GM18858 (cell line): ENCODE measurements around the gene SLC25A53.
A peak's percentile ranks its signal among the peaks of the same experiment; 100 is the strongest.

Source experiments
- ATAC-seq: cut with Tn5 transposase; IDR thresholded peaks from one replicate; pipeline ENCODE4 v1.9.1; 2021; ENCODE audit not compliant: unreplicated experiment

Gene SLC25A53

GRCh38 chrX:104156630-104157529 is at the start of gene SLC25A53:
Gene SLC25A53, minus strand, starts transcription at chrX:104157009. Its CDS starts 51,752 bp downstream, at chrX:104105257.
- peak; percentile 90 for ATAC-seq

- no peak for ATAC-seq
Observed at GRCh38 chrX:104205548-104205947, 48.7 kb upstream of the SLC25A53 start.

GRCh38 chrX:104195489-104196084 is 38.8 kb upstream of the SLC25A53 start:
- ATAC-seq, result peak; percentile 63

GRCh38 chrX:104195013-104195412 is 38.2 kb upstream of the SLC25A53 start:
- no peak for ATAC-seq

- ATAC-seq, result no peak
Observed at GRCh38 chrX:104193485-104193884, 36.7 kb upstream of the SLC25A53 start.

- no peak for ATAC-seq
Observed at GRCh38 chrX:104189837-104190236, 33.0 kb upstream of the SLC25A53 start.

GRCh38 chrX:104187931-104188330 is 31.1 kb upstream of the SLC25A53 start:
- ATAC-seq, result no peak

GRCh38 chrX:104183685-104184084 is 26.9 kb upstream of the SLC25A53 start:
- ATAC-seq, result no peak

- ATAC-seq, result no peak
Observed at GRCh38 chrX:104173841-104174240, 17.0 kb upstream of the SLC25A53 start.

GRCh38 chrX:104172788-104173187 is 16.0 kb upstream of the SLC25A53 start:
- no peak for ATAC-seq

- ATAC-seq, result no peak
Observed at GRCh38 chrX:104172121-104172520, 15.3 kb upstream of the SLC25A53 start.

- no peak for ATAC-seq
Observed at GRCh38 chrX:104168127-104168526, 11.3 kb upstream of the SLC25A53 start.

GRCh38 chrX:104166735-104167436 is 10.1 kb upstream of the SLC25A53 start:
- no peak for ATAC-seq

GRCh38 chrX:104165894-104166734 is 9.3 kb upstream of the SLC25A53 start, which contains the start of gene FAM199X:
Gene FAM199X, plus strand, starts transcription at chrX:104166453. Its CDS starts 333 bp downstream, at chrX:104166786.
- peak; percentile 92 for ATAC-seq

- ATAC-seq, result no peak
Observed at GRCh38 chrX:104151037-104151436, 5.8 kb downstream of the SLC25A53 start.

- ATAC-seq, result no peak
Observed at GRCh38 chrX:104141087-104141760, 15.6 kb downstream of the SLC25A53 start.

- ATAC-seq, result no peak
Observed at GRCh38 chrX:104137496-104137895, 19.3 kb downstream of the SLC25A53 start.

- peak; percentile 92 for ATAC-seq
Observed at GRCh38 chrX:104136241-104137019, 20.4 kb downstream of the SLC25A53 start.

GRCh38 chrX:104135677-104136076 is 21.1 kb downstream of the SLC25A53 start:
- no peak for ATAC-seq
